ENCODE data around the gene BMP10. TPM values are rescaled to one million over a fixed set of nuclear protein-coding genes. Genes with fewer than 3 reads are reported as not detected.
A peak's percentile ranks its signal among the peaks of the same experiment; 100 is the strongest.

BMP10 gene
- total and polyA plus RNA-seq, 12 donors, result not detected

DNA sequence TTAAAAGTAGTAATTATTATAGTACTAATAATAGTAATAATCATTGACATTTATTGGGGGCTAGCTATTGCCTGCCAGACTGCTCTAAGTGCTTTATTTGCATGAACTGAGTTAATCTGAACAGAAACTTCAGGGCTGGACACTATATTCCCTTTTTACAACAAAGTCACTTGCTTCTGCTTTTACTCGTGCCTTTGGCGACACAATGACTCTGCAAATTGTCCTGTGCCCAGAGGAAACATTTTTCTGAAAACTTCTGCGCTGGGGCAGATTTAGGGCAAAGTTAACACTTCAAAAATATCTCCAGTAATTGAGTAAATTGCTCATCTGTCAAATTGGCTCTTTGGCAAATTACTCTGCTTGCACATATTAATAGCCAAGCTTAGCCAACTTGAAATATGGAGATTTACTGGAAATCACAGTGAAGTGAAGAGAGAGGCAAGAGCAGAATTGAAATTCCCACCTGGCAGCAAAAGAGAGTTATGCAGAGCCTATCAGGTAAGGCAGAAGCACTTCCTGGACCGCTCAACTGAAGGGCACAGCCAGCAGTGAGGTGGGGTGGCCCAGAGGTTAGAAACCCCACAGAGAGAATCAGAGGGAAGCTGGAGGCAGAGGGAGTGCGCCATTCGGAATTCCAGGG is 36.3 kb downstream of the BMP10 start:
- WGBS, 4 donors, result 79 to 91% (median 87%) methylated on average over 6 of the region's 6 CpGs
- intact Hi-C loops (cut with DNase I), result loop anchor here in 1 of 2 donors (10.0 kb wide), 1 partner anchor 80 kb away; no protein-coding TSS in a partner anchor

DNA sequence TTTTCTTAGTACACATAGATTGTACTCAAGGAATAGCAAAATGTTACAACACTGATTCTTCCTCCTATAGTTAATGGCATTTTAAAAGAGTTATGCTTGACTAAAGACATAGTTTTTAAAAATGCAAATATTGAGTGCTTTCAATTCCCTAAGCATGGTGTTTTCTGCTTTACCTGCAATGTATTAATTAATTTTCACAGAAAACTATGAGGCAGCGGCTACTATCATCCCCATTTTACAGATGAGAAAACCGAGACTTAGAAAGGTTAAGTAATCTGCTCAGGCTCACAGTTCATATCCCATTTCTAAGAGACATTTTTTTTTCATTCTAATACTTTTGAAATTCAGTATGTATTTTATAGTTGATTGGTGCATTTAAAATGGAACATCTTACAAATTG is 38.0 kb downstream of the BMP10 start:
- Histone ChIP-seq H3K27ac (peak overlapping the region in 3 of 5 donors; percentile 73 to 95 (median 92)), H3K4me3 (no peak overlapping the region), H3K9me3 (replicated peaks in 1 of 3) (no peaks in the 10 kb centered on the region), H3K27me3 (no peaks in the 10 kb centered on the region), H3K36me3 (replicated peaks in 1 of 2) (no peaks in the 10 kb centered on the region), H3K4me1 (replicated peaks in 1 of 2) (peaks cover 37 to 46% of the 10 kb centered on the region in 2 donors)
- no peak for DNase-seq
- intact Hi-C loops (cut with DNase I), result loop anchor here in 1 of 2 donors (10.0 kb wide), 1 partner anchor 82 kb away; no protein-coding TSS in a partner anchor
- no peak for TF ChIP-seq POLR2A (IDR thresholded peaks at IDR 0.05)
- TF ChIP-seq, protein P1, sequence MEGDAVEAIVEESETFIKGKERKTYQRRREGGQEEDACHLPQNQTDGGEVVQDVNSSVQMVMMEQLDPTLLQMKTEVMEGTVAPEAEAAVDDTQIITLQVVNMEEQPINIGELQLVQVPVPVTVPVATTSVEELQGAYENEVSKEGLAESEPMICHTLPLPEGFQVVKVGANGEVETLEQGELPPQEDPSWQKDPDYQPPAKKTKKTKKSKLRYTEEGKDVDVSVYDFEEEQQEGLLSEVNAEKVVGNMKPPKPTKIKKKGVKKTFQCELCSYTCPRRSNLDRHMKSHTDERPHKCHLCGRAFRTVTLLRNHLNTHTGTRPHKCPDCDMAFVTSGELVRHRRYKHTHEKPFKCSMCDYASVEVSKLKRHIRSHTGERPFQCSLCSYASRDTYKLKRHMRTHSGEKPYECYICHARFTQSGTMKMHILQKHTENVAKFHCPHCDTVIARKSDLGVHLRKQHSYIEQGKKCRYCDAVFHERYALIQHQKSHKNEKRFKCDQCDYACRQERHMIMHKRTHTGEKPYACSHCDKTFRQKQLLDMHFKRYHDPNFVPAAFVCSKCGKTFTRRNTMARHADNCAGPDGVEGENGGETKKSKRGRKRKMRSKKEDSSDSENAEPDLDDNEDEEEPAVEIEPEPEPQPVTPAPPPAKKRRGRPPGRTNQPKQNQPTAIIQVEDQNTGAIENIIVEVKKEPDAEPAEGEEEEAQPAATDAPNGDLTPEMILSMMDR (IDR thresholded peaks at IDR 0.05), result no peak
- WGBS, 4 donors, result 97 to 100% (median 98%) methylated on average over 2 of the region's 2 CpGs

More for the DNA sequence above, 36.3 kb downstream of the BMP10 start:
- Histone ChIP-seq H3K36me3 (replicated peaks in 1 of 2) (no peaks in the 10 kb centered on the region), H3K4me1 (replicated peaks in 1 of 2) (peaks cover 21 to 29% of the 10 kb centered on the region in 2 donors), H3K27ac (peak overlapping the region in 2 of 5 donors; percentile 37 to 45), H3K9me3 (replicated peaks in 1 of 3) (no peaks in the 10 kb centered on the region), H3K4me3 (no peak overlapping the region), H3K27me3 (no peaks in the 10 kb centered on the region)
- no peak for DNase-seq
- TF ChIP-seq POLR2A (IDR thresholded peaks at IDR 0.05), result no peak
- TF ChIP-seq, protein P1 (IDR thresholded peaks at IDR 0.05), result no peak

DNA sequence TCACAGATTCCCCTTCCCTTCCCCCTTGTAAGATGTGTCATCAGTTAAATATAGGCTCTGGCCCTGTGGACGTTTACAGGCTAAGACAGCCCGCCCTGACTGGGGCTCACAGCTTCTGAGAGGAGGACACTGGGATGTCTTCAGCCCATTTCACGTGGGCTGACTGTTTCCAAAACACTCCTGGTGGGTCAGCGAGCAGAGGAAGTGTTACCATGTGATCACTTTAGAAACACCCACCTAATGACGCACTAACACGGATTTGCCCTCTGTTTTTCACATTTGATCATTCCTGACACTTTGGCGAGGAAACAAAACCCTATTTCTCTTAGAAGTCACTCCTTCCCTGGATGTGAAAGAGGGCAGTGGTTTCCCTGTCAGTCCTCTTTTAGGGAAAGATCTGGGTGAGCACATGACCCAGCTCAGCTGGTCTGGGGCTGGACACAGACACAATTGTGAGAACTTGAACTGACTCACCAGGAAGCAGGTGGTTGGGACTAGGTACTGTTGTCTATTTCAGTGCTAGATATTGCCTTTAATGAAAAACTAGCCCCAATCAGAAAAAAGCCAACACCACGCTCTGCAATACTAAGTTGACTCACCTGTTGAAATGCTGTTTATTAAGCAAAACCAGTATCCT is 38.8 kb downstream of the BMP10 start:
- peaks cover 37 to 50% of the 10 kb centered on the region in 2 donors for H3K4me1 ChIP-seq (replicated peaks in 1 of 2)

More for the DNA sequence above, 38.8 kb downstream of the BMP10 start:
- no peaks in the 10 kb centered on the region for H3K27me3 ChIP-seq
- 27 to 49% (median 44%) methylated on average over 6 to 8 of the region's 8 CpGs for WGBS, 4 donors
- intact Hi-C loops (cut with DNase I), result loop anchor here in 1 of 2 donors (10.0 kb wide), 1 partner anchor 82 kb away; no protein-coding TSS in a partner anchor
- TF ChIP-seq, protein P1 (IDR thresholded peaks at IDR 0.05), result no peak
- TF ChIP-seq POLR2A (IDR thresholded peaks at IDR 0.05), result peak in 1 of 2 donors; percentile 30
- no peaks in the 10 kb centered on the region for H3K36me3 ChIP-seq (replicated peaks in 1 of 2)
- H3K4me3 ChIP-seq, result no peak overlapping the region
- DNase-seq, result peak; percentile 57 to 88 (median 82)
- no peaks in the 10 kb centered on the region for H3K9me3 ChIP-seq (replicated peaks in 1 of 3)
- H3K27ac ChIP-seq, result peak overlapping the region; percentile 59 to 95 (median 83)

All from adrenal gland (tissue), 12 donors.